Cardiac muscle cell (in vitro differentiated cells and primary cell): Measurements from ENCODE around the gene CEP97. TPM values are rescaled to one million over a fixed set of nuclear protein-coding genes. Genes with fewer than 3 reads are reported as not detected.
"Not testable (repeated sequence)": the region's sequence is repeated elsewhere in the genome, so short reads cannot be mapped to it uniquely, and the experiment has no call there.

Experiments
- DNase-seq, 2 donors: peaks; one replicate each; pipeline versions ENCODE4 v3.0.0 to v3.0.0-alpha.2; 2010 to 2017; ENCODE audit warnings: low read depth in 1 of 2, low spot score in 1 of 2
- H3K27ac ChIP-seq: fragments of 200-600 bp; sonication (generic); 2 replicates; pipeline ENCODE4 v1.5.1; 2016
- H3K27me3 ChIP-seq: fragments of 200-600 bp; sonication (generic); 2 replicates; pipeline ENCODE4 v1.6.0; 2016; ENCODE audit warnings: control low read depth
- H3K36me3 ChIP-seq: fragments of 200-600 bp; sonication (generic); 2 replicates; pipeline ENCODE4 v1.5.1; 2016; ENCODE audit warnings: control low read depth
- H3K4me1 ChIP-seq: fragments of 200-600 bp; sonication (generic); 2 replicates; pipeline ENCODE4 v1.8.1; 2017; ENCODE audit warnings: low read depth, mild to moderate bottlenecking, mixed run types
- H3K4me3 ChIP-seq: fragments of 200-600 bp; sonication (generic); 2 replicates; pipeline ENCODE4 v1.5.1; 2016; ENCODE audit warnings: mild to moderate bottlenecking
- H3K9me3 ChIP-seq: fragments of 200-600 bp; sonication (generic); 2 replicates; pipeline ENCODE4 v1.5.1; 2017; ENCODE audit warnings: low read depth, mild to moderate bottlenecking, control low read depth
- polyA plus RNA-seq: library from polyadenylated mRNA; unstranded; fragments of >200 nt; fragmentation: Nextera tagmentation; extraction: Ambion mirVana; gene quantifications from 2 replicates; pipeline ENCODE4 v1.2.1, GENCODE V29; 2016
- total RNA-seq: library from RNA; depleted of rRNA; stranded (reverse); fragments of >200 nt; gene quantifications from 2 replicates; pipeline ENCODE4 v1.2.3, GENCODE V29; 2016
- TF ChIP-seq, protein P1 (sequence below): IDR thresholded peaks from 2 replicates; pipeline ENCODE4 v1.5.1; 2012; ENCODE audit warnings: low read depth, mild to moderate bottlenecking, low read length

CEP97 gene
- total and polyA plus RNA-seq, 2 experiments from 2014 or later, result 3.4 to 20.4 TPM

GRCh38 chr3:101758224-101758623 is 33.8 kb downstream of the CEP97 start:
- no peaks in the 10 kb centered on the region for H3K4me1 ChIP-seq
- DNase-seq, result peak in 1 of 2 donors; percentile 33
- TF ChIP-seq, protein P1, sequence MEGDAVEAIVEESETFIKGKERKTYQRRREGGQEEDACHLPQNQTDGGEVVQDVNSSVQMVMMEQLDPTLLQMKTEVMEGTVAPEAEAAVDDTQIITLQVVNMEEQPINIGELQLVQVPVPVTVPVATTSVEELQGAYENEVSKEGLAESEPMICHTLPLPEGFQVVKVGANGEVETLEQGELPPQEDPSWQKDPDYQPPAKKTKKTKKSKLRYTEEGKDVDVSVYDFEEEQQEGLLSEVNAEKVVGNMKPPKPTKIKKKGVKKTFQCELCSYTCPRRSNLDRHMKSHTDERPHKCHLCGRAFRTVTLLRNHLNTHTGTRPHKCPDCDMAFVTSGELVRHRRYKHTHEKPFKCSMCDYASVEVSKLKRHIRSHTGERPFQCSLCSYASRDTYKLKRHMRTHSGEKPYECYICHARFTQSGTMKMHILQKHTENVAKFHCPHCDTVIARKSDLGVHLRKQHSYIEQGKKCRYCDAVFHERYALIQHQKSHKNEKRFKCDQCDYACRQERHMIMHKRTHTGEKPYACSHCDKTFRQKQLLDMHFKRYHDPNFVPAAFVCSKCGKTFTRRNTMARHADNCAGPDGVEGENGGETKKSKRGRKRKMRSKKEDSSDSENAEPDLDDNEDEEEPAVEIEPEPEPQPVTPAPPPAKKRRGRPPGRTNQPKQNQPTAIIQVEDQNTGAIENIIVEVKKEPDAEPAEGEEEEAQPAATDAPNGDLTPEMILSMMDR, result no peak
- H3K4me3 ChIP-seq, result no peak overlapping the region
- no peaks in the 10 kb centered on the region for H3K9me3 ChIP-seq
- H3K27ac ChIP-seq, result no peak overlapping the region
- peaks cover 54% of the 10 kb centered on the region for H3K36me3 ChIP-seq
- no peaks in the 10 kb centered on the region for H3K27me3 ChIP-seq

DNA sequence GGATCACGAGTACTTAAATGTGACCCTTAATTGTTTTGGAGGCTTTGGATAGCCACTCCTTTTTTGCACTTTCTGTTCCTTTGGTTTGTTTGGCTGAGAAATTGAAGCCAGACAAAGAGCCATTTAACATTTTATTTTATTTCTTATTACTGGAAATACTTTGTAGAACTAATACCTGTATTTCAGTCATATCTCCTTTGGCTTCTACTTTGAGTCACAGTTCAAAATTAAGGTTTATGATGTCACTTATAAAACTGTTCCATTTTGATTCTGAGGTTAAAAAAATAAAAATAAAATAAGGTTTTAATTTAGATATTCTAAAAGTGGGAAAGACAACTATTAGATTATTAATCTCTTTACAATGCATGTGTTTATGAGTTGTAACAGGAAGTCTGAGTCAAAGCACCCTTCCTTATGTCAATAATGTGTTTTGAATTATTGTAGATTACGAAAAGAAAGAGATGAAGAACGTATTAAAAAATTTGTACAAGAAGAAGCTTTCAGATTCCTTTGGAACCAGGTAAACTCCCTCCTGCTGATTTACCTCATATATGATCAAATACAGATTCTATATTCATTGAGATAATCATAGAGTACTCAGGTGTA is 37.7 kb downstream of the CEP97 start:
- Histone ChIP-seq H3K4me1 (no peaks in the 10 kb centered on the region), H3K9me3 (no peaks in the 10 kb centered on the region), H3K27me3 (no peaks in the 10 kb centered on the region), H3K36me3 (peaks cover 45% of the 10 kb centered on the region), H3K27ac (no peak overlapping the region), H3K4me3 (no peak overlapping the region)
- no peak for DNase-seq
- TF ChIP-seq, protein P1, result no peak

- not testable (repeated sequence) for H3K36me3 ChIP-seq, H3K9me3 ChIP-seq, H3K4me1 ChIP-seq, H3K4me3 ChIP-seq, H3K27me3 ChIP-seq, DNase-seq, H3K27ac ChIP-seq
These were observed 53.4 kb downstream of the CEP97 start for GRCh38 chr3:101777745-101778281.

DNA sequence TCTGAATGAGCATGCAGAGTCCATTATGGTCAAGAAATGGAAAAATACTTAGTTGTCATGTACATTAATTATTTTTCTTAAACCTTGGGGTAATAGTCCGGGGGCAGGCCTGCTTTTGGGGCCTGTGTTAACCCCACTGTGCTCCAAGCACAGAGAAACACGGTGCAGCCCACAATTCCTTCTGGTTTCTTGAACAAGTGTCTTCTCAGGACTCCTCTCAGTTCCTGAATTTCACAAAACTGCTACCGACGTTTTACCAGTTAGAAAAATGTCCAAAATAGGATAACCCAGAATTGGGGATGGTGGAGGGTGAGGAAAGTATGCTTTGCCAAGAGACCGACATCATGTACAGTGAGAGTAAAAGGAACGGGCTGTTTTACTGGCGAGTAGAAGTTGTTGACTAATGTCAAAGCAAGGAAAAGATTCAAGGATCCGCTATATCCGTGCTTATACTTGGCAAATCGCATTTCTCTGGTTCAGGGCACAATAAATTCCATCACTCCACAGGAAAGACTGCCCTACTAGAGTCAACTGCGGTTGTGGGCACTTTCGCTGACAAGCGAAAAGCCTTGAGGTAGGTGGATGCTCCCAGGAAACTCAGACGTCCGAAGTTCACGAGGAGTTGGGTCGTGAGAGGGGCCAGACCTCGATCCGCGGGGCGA is 54.1 kb downstream of the CEP97 start:
- no peak for DNase-seq

GRCh38 chr3:101779047-101779821 is 54.8 kb downstream of the CEP97 start, which contains the start of gene NXPE3:
Gene NXPE3, plus strand, starts transcription at chr3:101779211. Its CDS starts 6,386 bp downstream, at chr3:101785597.
- no peaks in the 10 kb centered on the region for H3K27me3 ChIP-seq
- H3K27ac ChIP-seq, result no peak within 1 kb of the TSS
- peak; percentile 82 to 87 for DNase-seq
- H3K4me1 ChIP-seq, result peaks cover 4% of the 10 kb centered on the region
- peak within 1 kb of the TSS; percentile 57 for H3K4me3 ChIP-seq
- TF ChIP-seq, protein P1, result no peak
- no peaks in the 10 kb centered on the region for H3K9me3 ChIP-seq
- no peaks in the 10 kb centered on the region for H3K36me3 ChIP-seq

More for the DNA sequence above, 54.1 kb downstream of the CEP97 start:
- no peak overlapping the region for H3K27ac ChIP-seq
- H3K4me3 ChIP-seq, result peak overlapping the region; percentile 57
- H3K9me3 ChIP-seq, result no peaks in the 10 kb centered on the region
- H3K36me3 ChIP-seq, result no peaks in the 10 kb centered on the region
- H3K27me3 ChIP-seq, result no peaks in the 10 kb centered on the region
- TF ChIP-seq, protein P1, result no peak
- peaks cover 4% of the 10 kb centered on the region for H3K4me1 ChIP-seq
